ENCODE measurements around the gene NCK2.

The NCK2 gene

GRCh38 chr2:105779394-105779793 is 34.7 kb downstream of the NCK2 start:
- peak in 1 of 2 experiments; percentile 13 for DNase-seq

GRCh38 chr2:105780606-105781005 is 35.9 kb downstream of the NCK2 start:
- no peak for DNase-seq

GRCh38 chr2:105781274-105781978 is 36.7 kb downstream of the NCK2 start:
- DNase-seq, result no peak

- no peak for DNase-seq
Measured at GRCh38 chr2:105782123-105782522, 37.4 kb downstream of the NCK2 start.

DNA sequence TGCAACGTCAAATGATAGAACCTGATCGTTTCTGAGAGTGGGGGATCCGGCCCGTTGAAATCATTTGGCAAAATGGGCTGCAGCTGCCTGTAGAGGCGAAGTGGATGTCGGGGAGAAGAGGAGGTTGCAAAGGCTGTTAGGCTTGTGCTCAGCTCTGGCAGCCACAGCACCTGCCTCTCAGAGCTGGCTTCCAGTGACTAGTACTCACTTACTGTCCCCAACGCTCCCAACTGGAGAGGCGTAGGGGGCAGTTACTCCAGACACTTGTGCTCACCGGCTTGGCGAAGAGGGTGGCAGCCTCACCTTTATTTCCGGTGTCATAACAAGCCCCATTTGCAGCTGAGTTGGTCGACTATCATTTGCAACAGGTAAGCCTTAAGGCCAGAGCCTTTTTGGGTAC is 37.9 kb downstream of the NCK2 start:
- no peak for DNase-seq

DNA sequence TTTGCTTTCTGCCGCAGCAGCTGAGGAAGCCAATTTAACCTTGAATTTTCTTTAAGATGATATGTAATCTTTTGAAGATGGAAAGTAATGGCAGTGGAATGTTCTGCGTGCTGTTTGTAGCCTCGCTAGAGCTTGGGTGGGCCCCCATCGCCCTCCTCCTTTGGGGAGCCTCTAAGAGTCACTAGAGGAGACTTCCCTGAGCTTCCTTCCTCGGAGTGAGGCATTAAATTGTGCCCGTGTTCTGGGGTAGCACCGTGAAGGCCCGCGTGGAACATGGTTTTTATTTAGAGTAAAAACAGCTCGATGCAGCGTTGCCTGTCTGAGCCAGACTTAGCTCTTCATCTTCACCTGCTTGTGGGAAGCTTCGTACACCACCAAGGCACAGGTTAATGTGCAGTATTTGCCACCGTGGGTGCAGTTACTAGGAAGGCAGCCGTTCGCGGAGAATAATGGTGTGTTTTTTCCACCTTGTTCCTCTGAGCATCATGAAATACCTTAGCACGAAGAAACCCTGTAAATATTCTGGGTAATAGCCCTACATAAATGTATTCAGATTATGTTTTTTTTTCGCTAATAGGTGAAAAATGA is 38.5 kb downstream of the NCK2 start:
- no peak for DNase-seq

GRCh38 chr2:105783972-105784371 is 39.3 kb downstream of the NCK2 start:
- DNase-seq, result no peak

DNA sequence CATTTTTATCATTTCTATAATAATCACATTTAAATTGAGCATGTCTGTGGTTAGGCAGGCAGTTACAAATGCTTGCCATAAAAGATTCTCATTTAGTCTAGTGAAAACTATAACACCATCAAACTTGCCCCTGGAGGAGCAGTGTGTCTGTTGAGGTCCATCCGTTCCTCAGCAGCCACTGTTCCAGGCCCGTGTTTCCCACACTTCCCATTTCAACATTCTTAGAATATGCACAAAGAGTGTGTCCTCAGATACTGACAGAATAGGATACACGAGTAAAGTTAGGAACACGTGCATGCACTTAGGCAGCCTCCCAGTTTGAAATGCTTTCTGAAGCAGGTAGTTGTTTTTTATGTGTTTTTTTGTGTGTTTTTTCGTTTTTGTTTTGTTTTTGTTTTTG is 39.9 kb downstream of the NCK2 start:
- DNase-seq, result no peak

DNA sequence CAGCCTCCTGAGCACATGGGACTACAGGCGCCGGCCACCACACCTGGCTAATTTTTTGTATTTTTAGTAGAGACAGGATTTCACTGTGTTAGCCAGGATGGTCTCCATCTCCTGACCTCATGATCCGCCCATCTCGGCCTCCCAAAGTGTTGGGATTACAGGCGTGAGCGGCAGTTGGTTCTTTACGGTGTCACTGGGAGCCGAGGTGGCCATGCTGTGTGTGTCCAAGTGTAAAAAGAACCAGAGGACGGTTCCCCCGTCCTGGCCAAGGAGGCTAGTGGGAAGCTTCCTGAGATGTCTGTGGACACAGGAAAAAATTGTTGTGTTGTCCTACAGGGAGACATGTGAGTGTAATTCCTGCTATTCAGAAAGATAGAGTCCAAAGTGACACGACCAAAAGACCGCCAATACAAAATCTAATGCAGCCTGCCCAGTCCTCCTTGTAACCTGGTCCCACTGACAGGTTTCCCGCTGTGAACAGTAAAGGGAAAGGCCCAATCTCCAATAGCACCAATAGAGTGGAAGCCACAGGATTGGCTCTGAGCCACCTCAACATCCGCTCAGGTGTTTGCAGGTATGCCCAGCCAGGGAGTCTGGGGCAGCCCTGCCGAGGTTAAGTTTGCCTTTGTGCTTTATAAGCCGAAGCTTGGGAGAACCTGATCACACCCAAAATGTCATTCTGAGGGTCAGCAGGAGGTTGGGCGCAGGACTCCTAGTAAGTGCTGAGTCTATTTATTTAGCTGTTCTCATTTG is 40.6 kb downstream of the NCK2 start:
- DNase-seq, result no peak

- DNase-seq, result no peak
Measured at GRCh38 chr2:105786231-105787230, 41.8 kb downstream of the NCK2 start.

GRCh38 chr2:105787376-105788318 is 42.9 kb downstream of the NCK2 start:
- DNase-seq, result no peak

DNA sequence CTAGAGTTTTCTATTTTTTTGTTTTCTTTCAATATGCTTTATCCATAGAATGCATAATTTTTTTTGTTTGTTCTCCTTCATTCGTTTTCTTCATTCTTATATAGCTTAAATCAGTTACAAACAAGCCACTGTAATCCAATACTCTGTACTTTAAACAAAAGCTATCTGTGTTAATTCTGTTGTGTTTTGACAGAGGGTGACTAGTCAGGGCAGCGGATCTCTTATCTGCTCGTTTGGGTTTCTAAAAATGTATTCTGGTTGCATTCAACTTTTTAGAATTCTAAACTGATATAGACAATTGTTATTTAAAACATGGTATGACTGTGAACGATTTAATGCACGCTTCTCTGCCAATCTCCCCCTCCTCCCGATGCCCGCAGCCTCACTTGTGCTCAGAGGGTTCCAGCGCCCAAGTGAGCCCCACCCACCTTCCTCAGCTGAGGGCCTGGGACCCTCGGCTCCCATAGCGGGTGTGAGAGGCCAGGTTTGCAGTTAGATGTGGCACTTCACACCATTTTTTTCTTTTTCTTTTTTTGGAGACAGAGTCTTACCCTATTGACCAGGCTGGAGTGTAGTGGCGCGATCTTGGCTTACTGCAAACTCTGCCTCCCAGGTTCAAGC is 44.1 kb downstream of the NCK2 start:
- DNase-seq, result no peak

- no peak for DNase-seq
Measured at GRCh38 chr2:105789745-105790460, 45.2 kb downstream of the NCK2 start.

GRCh38 chr2:105790461-105791149 is 45.9 kb downstream of the NCK2 start:
- DNase-seq, result no peak

- DNase-seq, result no peak
Measured at GRCh38 chr2:105791229-105791628, 46.5 kb downstream of the NCK2 start.

GRCh38 chr2:105792561-105792960 is 47.8 kb downstream of the NCK2 start:
- DNase-seq, result no peak

- DNase-seq, result no peak
Measured at GRCh38 chr2:105793196-105793975, 48.7 kb downstream of the NCK2 start.

GRCh38 chr2:105794926-105795574 is 50.3 kb downstream of the NCK2 start:
- no peak for DNase-seq

DNA sequence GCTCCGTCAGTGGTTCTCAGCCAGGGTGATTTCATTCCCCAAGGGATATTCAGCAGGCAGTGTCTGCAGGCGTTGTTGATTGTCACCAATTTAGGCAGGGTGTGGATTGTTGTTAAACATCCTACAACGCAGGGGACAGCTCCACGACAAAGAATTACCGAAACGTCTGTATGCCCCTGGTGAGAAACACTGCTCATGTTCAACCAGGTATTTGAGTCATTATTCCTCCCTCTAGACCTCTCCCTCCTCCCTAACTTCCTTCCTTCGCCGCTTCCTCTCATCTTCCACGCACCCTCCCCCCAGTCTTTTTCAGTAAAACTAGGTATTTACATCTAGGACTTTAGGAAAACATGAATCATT is 50.8 kb downstream of the NCK2 start:
- DNase-seq, result no peak
